GM10266 (cell line): Measurements from ENCODE around the gene THSD8.

Experiments
- DNase-seq: peaks from one replicate; pipeline ENCODE4 v3.0.0; 2012; ENCODE audit errors: extremely low spot score
- CTCF ChIP-seq: IDR thresholded peaks from 2 replicates; pipeline ENCODE4 v1.5.1; 2012; ENCODE audit warnings: mild to moderate bottlenecking, low read depth; ENCODE audit not compliant: control insufficient read depth, insufficient read depth; ENCODE audit errors: missing control alignments

The THSD8 gene

GRCh38 chr19:12774588-12775555 is 27.0 kb upstream of the THSD8 start, which contains the start of gene HOOK2:
HOOK2 (minus strand) TSS chr19:12775552; CDS start chr19:12775449, 103 bp downstream.
- TF ChIP-seq CTCF, result no peak
- DNase-seq, result no peak

- peak; percentile 86 for DNase-seq
- peak; percentile 97 for TF ChIP-seq CTCF
Observed at GRCh38 chr19:12777217-12778016, 24.5 kb upstream of the THSD8 start.

- no peak for DNase-seq
Observed at GRCh38 chr19:12778017-12778904, 23.6 kb upstream of the THSD8 start.

GRCh38 chr19:12778905-12779161 is 23.0 kb upstream of the THSD8 start:
- no peak for TF ChIP-seq CTCF

More at GRCh38 chr19:12778017-12778904, 23.6 kb upstream of the THSD8 start:
- no peak for TF ChIP-seq CTCF

GRCh38 chr19:12779162-12779993 is 22.5 kb upstream of the THSD8 start:
- no peak for DNase-seq

More at GRCh38 chr19:12778905-12779161, 23.0 kb upstream of the THSD8 start:
- no peak for DNase-seq

GRCh38 chr19:12782174-12782423 is 19.8 kb upstream of the THSD8 start:
- no peak for TF ChIP-seq CTCF
- DNase-seq, result no peak

More at GRCh38 chr19:12779162-12779993, 22.5 kb upstream of the THSD8 start:
- TF ChIP-seq CTCF, result peak; percentile 35
